GM18951 (cell line): ENCODE results near the gene FGF8.

Experiments used
- POLR2A ChIP-seq: IDR thresholded peaks from 4 replicates; pipeline ENCODE4 v1.6.1; 2011; ENCODE audit warnings: mild to moderate bottlenecking; ENCODE audit not compliant: insufficient read length, insufficient read depth; ENCODE audit errors: extremely low read depth
- in situ Hi-C: fragments of 300-500 bp; cut with MboI; formaldehyde crosslinking; loops from one replicate; pipeline ENCODE4 v1.12.0; 2022; ENCODE audit warnings: low sequenced_read_pairs, mixed read lengths, inconsistent platforms; ENCODE audit not compliant: unreplicated experiment

FGF8 gene

GRCh38 chr10:101759309-101760247 lies 16.3 kb downstream of the FGF8 start:
- no peak for TF ChIP-seq POLR2A
- in situ Hi-C loops = loop anchor here (25.0 kb wide), 1 partner anchor 547 kb away; no protein-coding TSS in a partner anchor

GRCh38 chr10:101758858-101759257 lies 17.1 kb downstream of the FGF8 start:
- no peak for TF ChIP-seq POLR2A
- in situ Hi-C loops = loop anchor here (25.0 kb wide), 1 partner anchor 547 kb away; no protein-coding TSS in a partner anchor

- in situ Hi-C loops = loop anchor here (25.0 kb wide), 1 partner anchor 540 kb away; no protein-coding TSS in a partner anchor
- TF ChIP-seq POLR2A = no peak
Observed at GRCh38 chr10:101752241-101752640, 23.7 kb downstream of the FGF8 start.

GRCh38 chr10:101749047-101750016 lies 26.6 kb downstream of the FGF8 start:
- in situ Hi-C loops = loop anchor here (25.0 kb wide), 1 partner anchor 537 kb away; no protein-coding TSS in a partner anchor
- TF ChIP-seq POLR2A = no peak

GRCh38 chr10:101748496-101748895 lies 27.4 kb downstream of the FGF8 start:
- no peak for TF ChIP-seq POLR2A
- in situ Hi-C loops = no loop called here

GRCh38 chr10:101745074-101745696 lies 30.7 kb downstream of the FGF8 start:
- TF ChIP-seq POLR2A = no peak
- in situ Hi-C loops = no loop called here

GRCh38 chr10:101744267-101744666 lies 31.6 kb downstream of the FGF8 start:
- no peak for TF ChIP-seq POLR2A
- in situ Hi-C loops = no loop called here

GRCh38 chr10:101741938-101742337 lies 34.0 kb downstream of the FGF8 start:
- in situ Hi-C loops = no loop called here
- TF ChIP-seq POLR2A = no peak

- in situ Hi-C loops = no loop called here
- TF ChIP-seq POLR2A = no peak
Observed at GRCh38 chr10:101736666-101737065, 39.2 kb downstream of the FGF8 start.

GRCh38 chr10:101732096-101732495 lies 43.8 kb downstream of the FGF8 start:
- TF ChIP-seq POLR2A = no peak
- in situ Hi-C loops = no loop called here

GRCh38 chr10:101726115-101726387 lies 49.9 kb downstream of the FGF8 start:
- no peak for TF ChIP-seq POLR2A
- in situ Hi-C loops = no loop called here

GRCh38 chr10:101725296-101726114 lies 50.4 kb downstream of the FGF8 start:
- in situ Hi-C loops = no loop called here
- no peak for TF ChIP-seq POLR2A
